ENCODE results near the gene MUS81.

Gene MUS81

DNA sequence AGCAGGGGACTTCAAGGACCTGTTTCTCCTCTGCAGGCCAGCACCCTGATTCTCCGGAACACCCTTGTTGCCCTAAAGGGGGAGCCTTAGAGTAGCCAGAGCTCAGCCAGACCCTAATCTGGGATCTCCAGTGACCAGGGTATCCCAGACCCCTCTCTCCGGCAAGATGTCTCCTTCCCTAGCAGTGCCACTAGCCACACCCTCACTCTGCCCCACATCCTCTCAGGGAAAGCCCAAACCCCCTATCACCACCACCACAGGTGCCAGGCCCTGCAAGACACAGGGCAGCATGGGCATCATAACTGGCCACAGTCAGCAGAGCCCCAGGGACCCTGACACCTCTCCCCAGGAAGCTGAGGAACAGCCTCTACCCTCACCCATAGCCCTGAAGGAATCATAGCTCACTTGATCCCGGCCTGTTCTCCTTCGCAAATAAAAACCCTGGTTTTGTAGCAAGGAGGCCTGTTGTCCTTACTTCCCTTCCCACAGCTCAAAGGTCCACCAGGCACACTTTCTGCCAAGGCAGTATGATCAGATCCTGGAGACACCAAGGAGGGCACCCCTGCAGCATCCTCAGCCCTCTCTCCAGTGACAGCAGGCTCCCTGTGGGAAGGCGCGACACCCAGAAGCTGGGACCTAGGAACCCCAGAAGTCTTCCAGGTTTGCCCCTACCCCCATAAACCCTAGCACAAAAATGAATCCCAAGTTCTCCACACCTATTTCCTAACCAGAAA, 6.8 kb upstream of the MUS81 start:
- no peak overlapping the region for H3K4me3 ChIP-seq (replicated peaks in 1 of 2; ENCODE audit: low read depth in 2 of 2, low read length in 2 of 2)
- no peak for DNase-seq (ENCODE audit: low read depth in 2 of 2)
- TF ChIP-seq, protein P1, sequence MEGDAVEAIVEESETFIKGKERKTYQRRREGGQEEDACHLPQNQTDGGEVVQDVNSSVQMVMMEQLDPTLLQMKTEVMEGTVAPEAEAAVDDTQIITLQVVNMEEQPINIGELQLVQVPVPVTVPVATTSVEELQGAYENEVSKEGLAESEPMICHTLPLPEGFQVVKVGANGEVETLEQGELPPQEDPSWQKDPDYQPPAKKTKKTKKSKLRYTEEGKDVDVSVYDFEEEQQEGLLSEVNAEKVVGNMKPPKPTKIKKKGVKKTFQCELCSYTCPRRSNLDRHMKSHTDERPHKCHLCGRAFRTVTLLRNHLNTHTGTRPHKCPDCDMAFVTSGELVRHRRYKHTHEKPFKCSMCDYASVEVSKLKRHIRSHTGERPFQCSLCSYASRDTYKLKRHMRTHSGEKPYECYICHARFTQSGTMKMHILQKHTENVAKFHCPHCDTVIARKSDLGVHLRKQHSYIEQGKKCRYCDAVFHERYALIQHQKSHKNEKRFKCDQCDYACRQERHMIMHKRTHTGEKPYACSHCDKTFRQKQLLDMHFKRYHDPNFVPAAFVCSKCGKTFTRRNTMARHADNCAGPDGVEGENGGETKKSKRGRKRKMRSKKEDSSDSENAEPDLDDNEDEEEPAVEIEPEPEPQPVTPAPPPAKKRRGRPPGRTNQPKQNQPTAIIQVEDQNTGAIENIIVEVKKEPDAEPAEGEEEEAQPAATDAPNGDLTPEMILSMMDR (IDR thresholded peaks at IDR 0.05; ENCODE audit: low read depth, low read length) = no peak

DNA sequence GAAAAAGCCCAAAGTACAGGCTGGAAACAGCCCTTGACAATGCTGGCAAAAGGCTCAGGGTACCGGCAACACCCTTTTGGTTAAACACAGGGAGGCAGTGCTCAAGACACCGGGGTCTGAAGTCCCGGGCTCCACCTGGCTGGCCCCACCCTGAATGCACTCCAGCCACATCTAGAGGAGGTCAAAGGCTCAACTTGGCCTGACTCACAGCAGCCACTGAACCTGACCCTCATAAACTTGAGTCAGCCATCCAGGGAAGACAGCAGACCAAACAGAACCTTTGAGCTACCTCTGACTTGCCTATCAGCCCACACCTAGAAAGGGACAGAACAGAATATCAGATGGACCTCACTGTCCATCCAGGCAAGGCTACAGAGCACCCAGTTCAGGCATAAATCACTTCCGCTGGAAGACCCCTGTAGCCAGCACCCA, 6.1 kb upstream of the MUS81 start:
- TF ChIP-seq, protein P1 (IDR thresholded peaks at IDR 0.05; ENCODE audit: low read depth, low read length) = no peak
- DNase-seq (ENCODE audit: low read depth in 2 of 2) = no peak
- no peak overlapping the region for H3K4me3 ChIP-seq (replicated peaks in 1 of 2; ENCODE audit: low read depth in 2 of 2, low read length in 2 of 2)

DNA sequence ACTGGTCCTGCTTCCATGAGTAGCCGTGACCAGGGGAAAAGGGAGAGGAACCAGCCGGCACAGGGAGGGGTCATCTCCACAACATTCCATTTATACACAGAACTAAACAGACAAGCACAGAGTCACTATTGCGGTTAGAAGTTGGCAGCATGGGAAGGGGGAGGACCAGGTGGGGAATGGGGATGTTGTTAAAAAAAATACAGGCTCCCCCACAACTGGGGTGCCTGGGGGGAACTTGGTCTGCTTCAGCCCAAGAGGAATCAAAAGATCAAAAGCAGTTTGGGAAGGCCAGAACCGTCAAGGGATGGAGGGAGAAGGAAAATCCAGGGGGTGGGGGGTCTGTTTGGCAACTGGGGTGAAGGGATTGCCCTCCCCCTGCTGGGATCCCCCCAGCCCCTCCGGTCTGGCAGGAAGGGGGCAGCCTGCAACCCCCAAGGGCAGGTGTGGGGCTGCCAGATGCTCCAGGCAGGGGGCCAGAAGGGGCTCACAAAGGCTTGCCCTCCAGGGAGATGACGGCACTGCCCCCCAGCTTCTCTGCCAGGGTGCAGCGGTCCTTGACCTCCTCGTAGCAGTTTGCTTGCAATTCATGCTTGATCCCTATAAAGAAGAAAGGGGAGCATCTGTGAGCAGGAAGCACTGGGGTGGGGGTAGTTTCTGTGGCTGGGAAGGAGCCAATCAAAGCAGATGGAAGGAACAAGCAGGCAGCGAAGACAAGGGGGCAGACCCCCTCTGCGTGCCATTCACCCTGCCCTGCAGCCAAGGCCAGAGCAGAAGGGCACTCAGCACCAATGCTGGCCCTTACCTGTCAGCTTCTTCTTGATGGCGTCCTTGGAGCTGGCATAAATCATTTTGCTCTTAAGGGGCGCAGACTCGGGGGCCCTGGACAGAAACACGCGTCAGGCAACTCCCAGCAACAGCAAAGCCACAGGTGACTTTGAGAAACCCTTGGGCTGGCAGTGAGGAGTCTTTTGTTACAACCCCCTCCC, 5.1 kb upstream of the MUS81 start:
- TF ChIP-seq, protein P1 (IDR thresholded peaks at IDR 0.05; ENCODE audit: low read depth, low read length) = no peak
- DNase-seq (ENCODE audit: low read depth in 2 of 2) = no peak
- peak overlapping the region in 1 of 2 donors; percentile 99 for H3K4me3 ChIP-seq (replicated peaks in 1 of 2; ENCODE audit: low read depth in 2 of 2, low read length in 2 of 2)

DNA sequence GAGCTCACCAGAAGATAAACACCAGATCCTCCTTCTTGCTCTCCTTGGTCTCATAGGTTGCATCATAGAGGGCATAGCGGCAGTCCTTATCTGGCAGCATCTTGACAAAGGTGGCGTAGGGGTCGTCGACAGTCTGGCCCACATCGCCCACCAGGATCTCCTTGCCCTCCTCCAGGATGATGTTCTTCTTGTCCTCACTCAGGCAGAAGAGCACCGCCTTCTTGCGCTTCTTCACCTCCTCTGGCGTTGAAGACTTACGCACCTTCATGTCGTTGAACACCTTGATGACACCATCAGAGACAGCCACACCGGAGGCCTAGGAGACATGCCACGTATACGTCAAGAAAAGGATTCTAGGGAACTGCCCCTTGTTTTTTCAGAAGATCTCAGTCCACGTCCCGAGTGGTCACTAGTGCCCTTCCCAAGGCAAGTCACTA, 4.3 kb upstream of the MUS81 start:
- TF ChIP-seq, protein P1 (IDR thresholded peaks at IDR 0.05; ENCODE audit: low read depth, low read length) = no peak
- no peak for DNase-seq (ENCODE audit: low read depth in 2 of 2)
- H3K4me3 ChIP-seq (replicated peaks in 1 of 2; ENCODE audit: low read depth in 2 of 2, low read length in 2 of 2) = peak overlapping the region; percentile 92 to 99

DNA sequence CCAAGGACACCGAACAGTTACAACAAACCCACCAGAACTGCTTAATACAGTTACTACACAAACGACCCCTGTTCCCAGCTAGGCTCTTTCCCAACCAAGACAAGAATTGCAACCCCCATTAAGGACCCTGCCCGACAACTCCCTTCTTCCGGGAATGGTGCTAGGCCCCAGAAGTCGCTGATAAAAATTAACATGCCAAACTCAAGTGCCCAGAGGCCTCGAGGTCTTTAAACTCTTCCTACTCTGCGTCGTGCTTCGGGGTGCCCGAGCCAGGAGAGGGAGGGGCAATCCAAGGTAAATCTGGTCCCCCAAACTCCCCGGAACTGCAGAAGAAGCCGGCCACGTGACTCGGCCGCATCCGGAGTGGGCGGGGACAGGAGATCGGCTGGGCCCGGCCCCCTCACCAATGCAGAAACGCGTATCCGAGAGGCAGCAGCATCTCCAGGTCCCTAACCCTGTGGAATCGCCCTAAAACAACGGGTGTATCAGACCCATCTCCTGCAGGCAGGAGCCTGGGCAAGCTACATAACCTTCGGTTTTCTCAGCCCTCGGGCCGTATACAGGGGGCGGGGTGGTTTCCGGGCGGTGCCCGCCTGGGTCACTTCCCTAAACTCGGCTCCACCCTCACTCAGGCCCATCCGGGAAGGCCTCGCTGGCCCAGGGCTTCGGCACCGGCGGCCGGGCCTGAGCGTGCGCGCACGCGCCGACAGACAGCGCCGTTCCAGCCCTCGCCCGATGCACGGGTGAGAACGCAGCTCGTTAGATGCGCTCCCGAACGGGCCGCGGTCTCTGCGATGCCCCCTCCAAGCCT, 3.3 kb upstream of the MUS81 start:
- TF ChIP-seq, protein P1 (IDR thresholded peaks at IDR 0.05; ENCODE audit: low read depth, low read length) = no peak
- H3K4me3 ChIP-seq (replicated peaks in 1 of 2; ENCODE audit: low read depth in 2 of 2, low read length in 2 of 2) = peak overlapping the region; percentile 92 to 99
- peak; percentile 68 to 73 for DNase-seq (ENCODE audit: low read depth in 2 of 2)

DNA sequence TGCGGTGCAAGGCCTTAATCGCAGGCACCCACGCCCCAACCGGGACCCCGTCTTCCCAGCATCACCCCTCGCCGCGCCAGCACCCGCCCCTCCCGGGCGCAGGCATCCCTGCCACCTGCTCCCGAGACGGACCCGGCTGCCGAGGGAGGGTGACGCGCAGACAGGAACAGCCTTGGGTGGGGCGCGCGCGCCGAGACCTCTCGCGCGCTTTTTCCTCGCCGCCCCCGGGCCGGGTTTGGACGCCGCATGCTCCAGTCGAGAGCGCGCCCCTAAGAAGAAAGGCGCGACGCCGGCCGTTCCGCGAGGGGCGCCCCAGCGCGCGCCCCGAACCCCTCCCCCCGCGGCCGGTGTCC, 2.8 kb upstream of the MUS81 start:
- H3K4me3 ChIP-seq (replicated peaks in 1 of 2; ENCODE audit: low read depth in 2 of 2, low read length in 2 of 2) = peak overlapping the region; percentile 92 to 99
- TF ChIP-seq, protein P1 (IDR thresholded peaks at IDR 0.05; ENCODE audit: low read depth, low read length) = no peak
- no peak for DNase-seq (ENCODE audit: low read depth in 2 of 2)

All from cardiac fibroblast (primary cell).